ENCODE data around the gene IRF2BP1.

- TF ChIP-seq CTCF (IDR thresholded peaks at IDR 0.05) (no peak), POLR2A (IDR thresholded peaks at IDR 0.05) (no peak), POLR2AphosphoS5 (IDR thresholded peaks at IDR 0.05) (peak in 2 of 3 donors; percentile 44 to 91), EP300 (IDR thresholded peaks at IDR 0.05) (no peak)
Observed at GRCh38 chr19:45927565-45928261, 41.8 kb upstream of the IRF2BP1 start.
